GM12878 (cell line): ENCODE data around the gene B4GALT5. TPM values are rescaled to one million over a fixed set of nuclear protein-coding genes. Genes with fewer than 3 reads are reported as not detected.
A peak's percentile ranks its signal among the peaks of the same experiment; 100 is the strongest.

Source experiments
- CHD2 ChIP-seq: IDR thresholded peaks from 2 replicates; pipeline ENCODE4 v1.6.1; 2011; ENCODE audit warnings: low read depth, low read length, improper control_type of control experiment, borderline replicate concordance
- EGR1 ChIP-seq, 2 experiments: IDR thresholded peaks; 1 replicate in 1 of 2; 2 replicates in 1 of 2; pipeline ENCODE4 v1.6.1; 2011 to 2012; ENCODE audit warnings: low read depth in 2 of 2, low read length in 2 of 2, borderline replicate concordance in 1 of 2, mild to moderate bottlenecking in 1 of 2, moderate library complexity in 1 of 2
- GABPA ChIP-seq: IDR thresholded peaks from 2 replicates; pipeline ENCODE4 v1.6.1; 2014; ENCODE audit warnings: antibody characterized with exemption, low read depth, mild to moderate bottlenecking, inconsistent platforms
- HDAC6 ChIP-seq: fragments of 200-600 bp; sonication (generic); IDR thresholded peaks from one replicate; pipeline ENCODE4 v1.8.0; 2017; ENCODE audit warnings: antibody characterized with exemption; ENCODE audit not compliant: unreplicated experiment
- MEF2A ChIP-seq: IDR thresholded peaks from 2 replicates; pipeline ENCODE4 v1.6.1; 2011; ENCODE audit warnings: low read depth, mild to moderate bottlenecking, low read length, moderate library complexity; ENCODE audit not compliant: insufficient read depth
- MTA2 ChIP-seq: fragments of 450-650 bp; IDR thresholded peaks from 2 replicates; pipeline ENCODE4 v1.6.1; 2016; ENCODE audit warnings: low read depth, mild to moderate bottlenecking, moderate library complexity
- MYC ChIP-seq: IDR thresholded peaks from 2 replicates; pipeline ENCODE4 v1.6.1; 2011; ENCODE audit warnings: mild to moderate bottlenecking, low read length, moderate library complexity, inconsistent platforms; ENCODE audit not compliant: insufficient read depth, insufficient replicate concordance, insufficient read length, severe bottlenecking
- NR2C1 ChIP-seq: fragments of 450-650 bp; IDR thresholded peaks from 2 replicates; pipeline ENCODE4 v1.6.1; 2017; ENCODE audit warnings: antibody characterized with exemption, mild to moderate bottlenecking, moderate library complexity
- NR2C2 ChIP-seq: IDR thresholded peaks from 2 replicates; pipeline ENCODE4 v1.6.1; 2011; ENCODE audit warnings: borderline replicate concordance, low read depth; ENCODE audit not compliant: control insufficient read depth, insufficient read length
- NR2F1 ChIP-seq: fragments of 450-650 bp; conservative IDR thresholded peaks from 2 replicates; pipeline ENCODE4 v1.6.1; 2017; ENCODE audit warnings: mild to moderate bottlenecking
- POU2F2 ChIP-seq: IDR thresholded peaks from 3 replicates; pipeline ENCODE4 v1.6.1; 2011; ENCODE audit warnings: low read depth, mild to moderate bottlenecking, low read length, borderline replicate concordance
- RAD21 ChIP-seq: IDR thresholded peaks from 2 replicates; pipeline ENCODE4 v1.6.1; 2011; ENCODE audit warnings: mild to moderate bottlenecking, low read depth, low read length, moderate library complexity; ENCODE audit not compliant: insufficient read depth
- RCOR1 ChIP-seq: conservative IDR thresholded peaks from 2 replicates; pipeline ENCODE4 v1.6.1; 2012; ENCODE audit warnings: low read depth, low read length, improper control_type of control experiment
- SMAD1 ChIP-seq: fragments of 450-650 bp; IDR thresholded peaks from 2 replicates; pipeline ENCODE4 v1.6.1; 2018; ENCODE audit warnings: mild to moderate bottlenecking, low read depth; ENCODE audit not compliant: partially characterized antibody
- SPI1 ChIP-seq: IDR thresholded peaks from 2 replicates; pipeline ENCODE4 v1.6.1; 2011; ENCODE audit warnings: low read depth, mild to moderate bottlenecking, low read length, moderate library complexity, borderline replicate concordance; ENCODE audit not compliant: insufficient read depth
- SUZ12 ChIP-seq: fragments of 200-600 bp; sonication (generic); IDR thresholded peaks from one replicate; pipeline ENCODE4 v1.6.1; 2018; ENCODE audit warnings: antibody characterized with exemption, mild to moderate bottlenecking; ENCODE audit not compliant: unreplicated experiment
- TCF7 ChIP-seq: IDR thresholded peaks from 2 replicates; pipeline ENCODE4 v1.6.1; 2014; ENCODE audit warnings: antibody characterized with exemption, borderline replicate concordance
- ZBED1 ChIP-seq: IDR thresholded peaks from 2 replicates; pipeline ENCODE4 v1.6.1; 2016; ENCODE audit warnings: borderline replicate concordance
- ZNF24 ChIP-seq: fragments of 450-650 bp; IDR thresholded peaks from 2 replicates; pipeline ENCODE4 v1.6.1; 2017; ENCODE audit warnings: antibody characterized with exemption, mild to moderate bottlenecking
- ZZZ3 ChIP-seq: IDR thresholded peaks from 2 replicates; pipeline ENCODE4 v1.6.1; 2011; ENCODE audit warnings: low read depth; ENCODE audit not compliant: control insufficient read depth, insufficient read length
- polyA plus RNA-seq, 11 experiments: library from polyadenylated mRNA; depleted of rRNA in 4 of 11; unstranded in 6 of 11; stranded (reverse) in 5 of 11; fragments of >200 nt; fragmentation: Nextera tagmentation in 4 of 11; fragmentation: Illumina TruSeq in 1 of 11; extraction: Ambion mirVana in 4 of 11; extraction: Trizol in 1 of 11; gene quantifications; 1 replicate in 1 of 11; 2 replicates in 10 of 11; pipeline versions ENCODE4 v1.2.1 to v1.2.3, GENCODE V29; 2011 to 2016; ENCODE audit warnings: inconsistent platforms in 2 of 11, missing spikeins in 2 of 11, low read depth in 1 of 11
- total RNA-seq, 4 experiments: library from RNA; depleted of rRNA in 3 of 4; stranded (reverse); fragments of >200 nt in 3 of 4; fragmentation: Illumina TruSeq in 1 of 4; extraction: Trizol in 1 of 4; gene quantifications; 2 replicates each; pipeline versions ENCODE4 v1.2.1 to v1.2.3, GENCODE V29; 2013 to 2021
- TF ChIP-seq, protein P1 (sequence below), 3 experiments: IDR thresholded peaks in 2 of 3; conservative IDR thresholded peaks in 1 of 3; 2 replicates each; pipeline ENCODE4 v1.5.1; 2011; ENCODE audit warnings: low read depth in 3 of 3, low read length in 3 of 3, mild to moderate bottlenecking in 3 of 3, control low read depth in 2 of 3, moderate library complexity in 2 of 3, inconsistent platforms in 1 of 3, mixed read lengths in 1 of 3; ENCODE audit not compliant: control insufficient read depth in 2 of 3, insufficient read depth in 1 of 3; ENCODE audit errors: extremely low read depth in 1 of 3
- TF ChIP-seq, protein P2 (sequence below): IDR thresholded peaks from 2 replicates; pipeline ENCODE4 v1.6.1; 2012; ENCODE audit warnings: low read depth, low read length, improper control_type of control experiment
- TF ChIP-seq, protein P3 (sequence below): IDR thresholded peaks from 2 replicates; pipeline ENCODE4 v1.6.1; 2011; ENCODE audit warnings: low read depth, low read length, improper control_type of control experiment, borderline replicate concordance

B4GALT5 gene
- total and polyA plus RNA-seq, 10 of the 15 experiments (the other 5 are each of a cell fraction or from before 2014, with no cell fraction given): 2.0 to 55.5 (median 20.2) TPM

DNA sequence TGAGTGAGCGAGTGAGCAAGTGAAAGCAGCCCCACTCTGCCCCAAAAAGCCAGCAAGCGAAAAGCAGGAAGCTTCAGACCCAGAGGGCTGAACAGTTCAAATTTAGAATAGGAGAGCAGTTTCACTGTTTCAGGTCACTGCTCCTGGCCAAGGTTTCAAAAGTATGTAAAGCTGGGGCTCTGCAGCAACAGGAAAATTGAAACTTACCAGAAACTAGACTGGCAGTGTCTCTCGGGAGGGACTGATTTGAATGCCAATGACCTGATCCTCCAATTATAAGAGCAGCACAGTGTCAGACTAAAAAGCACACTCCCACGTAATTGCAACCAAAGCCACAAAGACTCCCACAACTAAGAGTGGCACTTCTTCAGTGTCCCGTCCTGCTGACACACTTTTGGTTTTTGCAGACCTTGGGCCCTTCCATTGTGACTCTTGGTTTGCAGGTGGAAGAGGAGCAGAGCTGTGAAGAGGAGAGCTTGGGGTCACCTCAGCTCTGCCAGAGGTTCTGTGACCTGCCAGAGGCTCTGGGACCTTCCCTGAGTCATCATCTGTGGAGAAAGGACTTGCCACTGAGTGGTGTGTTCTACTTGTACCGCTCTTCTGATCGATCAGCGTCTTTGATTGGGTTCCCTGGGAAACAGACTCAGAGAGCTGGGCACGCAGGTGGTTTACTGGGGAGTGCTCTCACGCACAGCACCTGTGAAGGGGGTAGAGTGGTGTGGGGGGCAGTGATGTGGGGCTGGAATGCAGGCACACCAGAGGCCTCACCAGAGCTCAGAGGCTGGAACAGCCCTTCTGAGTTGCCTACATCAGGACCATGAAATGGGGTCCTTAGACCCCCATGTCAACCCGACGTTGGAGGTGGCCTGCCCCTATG, 93.1 kb downstream of the B4GALT5 start (continued):
- TF ChIP-seq, protein P1, sequence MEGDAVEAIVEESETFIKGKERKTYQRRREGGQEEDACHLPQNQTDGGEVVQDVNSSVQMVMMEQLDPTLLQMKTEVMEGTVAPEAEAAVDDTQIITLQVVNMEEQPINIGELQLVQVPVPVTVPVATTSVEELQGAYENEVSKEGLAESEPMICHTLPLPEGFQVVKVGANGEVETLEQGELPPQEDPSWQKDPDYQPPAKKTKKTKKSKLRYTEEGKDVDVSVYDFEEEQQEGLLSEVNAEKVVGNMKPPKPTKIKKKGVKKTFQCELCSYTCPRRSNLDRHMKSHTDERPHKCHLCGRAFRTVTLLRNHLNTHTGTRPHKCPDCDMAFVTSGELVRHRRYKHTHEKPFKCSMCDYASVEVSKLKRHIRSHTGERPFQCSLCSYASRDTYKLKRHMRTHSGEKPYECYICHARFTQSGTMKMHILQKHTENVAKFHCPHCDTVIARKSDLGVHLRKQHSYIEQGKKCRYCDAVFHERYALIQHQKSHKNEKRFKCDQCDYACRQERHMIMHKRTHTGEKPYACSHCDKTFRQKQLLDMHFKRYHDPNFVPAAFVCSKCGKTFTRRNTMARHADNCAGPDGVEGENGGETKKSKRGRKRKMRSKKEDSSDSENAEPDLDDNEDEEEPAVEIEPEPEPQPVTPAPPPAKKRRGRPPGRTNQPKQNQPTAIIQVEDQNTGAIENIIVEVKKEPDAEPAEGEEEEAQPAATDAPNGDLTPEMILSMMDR (IDR thresholded peaks at IDR 0.05 in 2 of 3, conservative IDR thresholded peaks at IDR 0.05 in 1 of 3; ENCODE audit: control insufficient read depth in 2 of 3, extremely low read depth in 1 of 3, insufficient read depth in 1 of 3, low read depth in 3 of 3, low read length in 3 of 3): no peak
- TF ChIP-seq RAD21 (peak; percentile 17; the same call in 1 of the 2 replicates), MTA2 (peak; percentile 98), GABPA (no peak), ZZZ3 (no peak), CHD2 (peak; percentile 74; the same call in 1 of the 2 replicates), POU2F2 (peak; percentile 94), NR2C2 (no peak), ZBED1 (peak; percentile 93), SUZ12 (no peak), ZNF24 (no peak; the same call in 1 of the 2 replicates), MYC (no peak), SPI1 (no peak), NR2C1 (no peak), HDAC6 (no peak), SMAD1 (no peak), NR2F1 (peak; percentile 98), RCOR1 (no peak), EGR1 (IDR thresholded peaks at IDR 0.05; ENCODE audit: borderline replicate concordance in 1 of 2, low read depth in 2 of 2, low read length in 2 of 2) (peak in 1 of 2 experiments; percentile 86; a peak in 2 of 3 replicates), MEF2A (peak; percentile 89), TCF7 (peak; percentile 77; the same call in 1 of the 2 replicates)
- TF ChIP-seq, protein P2, sequence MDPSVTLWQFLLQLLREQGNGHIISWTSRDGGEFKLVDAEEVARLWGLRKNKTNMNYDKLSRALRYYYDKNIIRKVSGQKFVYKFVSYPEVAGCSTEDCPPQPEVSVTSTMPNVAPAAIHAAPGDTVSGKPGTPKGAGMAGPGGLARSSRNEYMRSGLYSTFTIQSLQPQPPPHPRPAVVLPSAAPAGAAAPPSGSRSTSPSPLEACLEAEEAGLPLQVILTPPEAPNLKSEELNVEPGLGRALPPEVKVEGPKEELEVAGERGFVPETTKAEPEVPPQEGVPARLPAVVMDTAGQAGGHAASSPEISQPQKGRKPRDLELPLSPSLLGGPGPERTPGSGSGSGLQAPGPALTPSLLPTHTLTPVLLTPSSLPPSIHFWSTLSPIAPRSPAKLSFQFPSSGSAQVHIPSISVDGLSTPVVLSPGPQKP: 0 out of 2 replicates have a peak, but pooled peaks have one; percentile 37
- TF ChIP-seq, protein P3, sequence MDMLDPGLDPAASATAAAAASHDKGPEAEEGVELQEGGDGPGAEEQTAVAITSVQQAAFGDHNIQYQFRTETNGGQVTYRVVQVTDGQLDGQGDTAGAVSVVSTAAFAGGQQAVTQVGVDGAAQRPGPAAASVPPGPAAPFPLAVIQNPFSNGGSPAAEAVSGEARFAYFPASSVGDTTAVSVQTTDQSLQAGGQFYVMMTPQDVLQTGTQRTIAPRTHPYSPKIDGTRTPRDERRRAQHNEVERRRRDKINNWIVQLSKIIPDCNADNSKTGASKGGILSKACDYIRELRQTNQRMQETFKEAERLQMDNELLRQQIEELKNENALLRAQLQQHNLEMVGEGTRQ: no peak
